ENCODE data around the gene PRG2. TPM values are rescaled to one million over a fixed set of nuclear protein-coding genes. Genes with fewer than 3 reads are reported as not detected.

PRG2 gene
- total and polyA plus RNA-seq, 7 experiments from 2014 or later = 0.44 to 1.7 (median 0.48) TPM; not detected in 4

GRCh38 chr11:57359396-57359795, 31.1 kb downstream of the PRG2 start:
- no peaks in the 10 kb centered on the region for H3K36me3 Mint-ChIP-seq
- peaks cover 0 to 2% (median 0%) of the 10 kb centered on the region in 11 donors for H3K9me3 Mint-ChIP-seq
- CTCF ChIA-PET = no interaction called here
- no peaks in the 10 kb centered on the region for H3K4me1 ChIP-seq (ENCODE audit: control insufficient read depth in 2 of 2, insufficient read depth in 2 of 2, low read length in 2 of 2)
- H3K36me3 ChIP-seq (ENCODE audit: control insufficient read depth in 2 of 3, insufficient read depth in 3 of 3, low read length in 3 of 3) = no peaks in the 10 kb centered on the region
- intact Hi-C loops (cut with micrococcal nuclease) = no loop called here
- DNase-seq = no peak
- H3K9me3 ChIP-seq (ENCODE audit: control insufficient read depth in 2 of 3, low read length in 3 of 3) = no peaks in the 10 kb centered on the region
- no peak for ATAC-seq
- peaks cover 0 to 6% (median 0%) of the 10 kb centered on the region in 7 donors for H3K4me1 Mint-ChIP-seq
- no peak overlapping the region for H3K4me3 Mint-ChIP-seq
- no peak overlapping the region for H3K4me3 ChIP-seq (ENCODE audit: low read length)
- POLR2A ChIA-PET = no interaction called here
- no peak overlapping the region for H3K27ac Mint-ChIP-seq
- peaks cover 5 to 20% (median 9%) of the 10 kb centered on the region in 5 donors for H3K27me3 Mint-ChIP-seq
- peaks cover 0 to 5% of the 10 kb centered on the region in 2 donors for H3K27me3 ChIP-seq (ENCODE audit: control insufficient read depth in 2 of 2, insufficient read depth in 2 of 2, low read length in 2 of 2)
- no peak overlapping the region for H3K27ac ChIP-seq (ENCODE audit: low read depth, low read length)

DNA sequence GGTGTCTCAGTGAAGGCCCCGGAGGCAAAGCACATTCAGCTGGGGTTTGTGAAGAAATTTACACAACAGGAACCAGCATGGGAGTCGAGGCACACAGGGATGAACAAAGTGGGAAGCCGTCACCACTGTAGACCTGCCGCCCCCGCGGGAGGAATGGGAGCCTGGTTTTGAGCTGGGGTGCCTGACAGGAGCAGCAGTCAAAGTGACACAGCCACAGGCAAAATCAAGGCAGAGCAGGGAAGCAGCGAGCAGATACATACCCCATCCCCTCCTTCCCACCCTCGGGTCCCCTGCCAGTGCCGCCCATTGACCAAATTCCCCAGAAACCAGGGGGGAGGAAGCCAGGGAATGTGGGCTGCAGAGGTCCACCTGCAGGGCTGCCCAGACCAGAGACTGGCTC, 31.5 kb downstream of the PRG2 start:
- ATAC-seq (no peak), DNase-seq (no peak)
- H3K27me3 ChIP-seq (ENCODE audit: control insufficient read depth in 2 of 2, insufficient read depth in 2 of 2, low read length in 2 of 2) = peaks cover 0 to 3% of the 10 kb centered on the region in 2 donors
- Mint-ChIP-seq H3K4me1 (peaks cover 0 to 6% (median 0%) of the 10 kb centered on the region in 7 donors), H3K27ac (no peak overlapping the region), H3K9me3 (peaks cover 0 to 2% (median 0%) of the 10 kb centered on the region in 11 donors), H3K36me3 (no peaks in the 10 kb centered on the region), H3K27me3 (peaks cover 8 to 23% (median 12%) of the 10 kb centered on the region in 5 donors), H3K4me3 (no peak overlapping the region)
- H3K4me1 ChIP-seq (ENCODE audit: control insufficient read depth in 2 of 2, insufficient read depth in 2 of 2, low read length in 2 of 2) = no peaks in the 10 kb centered on the region
- H3K4me3 ChIP-seq (ENCODE audit: low read length) = no peak overlapping the region
- H3K36me3 ChIP-seq (ENCODE audit: control insufficient read depth in 2 of 3, insufficient read depth in 3 of 3, low read length in 3 of 3) = no peaks in the 10 kb centered on the region
- intact Hi-C loops (cut with micrococcal nuclease) = no loop called here
- POLR2A ChIA-PET = no interaction called here
- CTCF ChIA-PET = no interaction called here
- no peaks in the 10 kb centered on the region for H3K9me3 ChIP-seq (ENCODE audit: control insufficient read depth in 2 of 3, low read length in 3 of 3)
- H3K27ac ChIP-seq (ENCODE audit: low read depth, low read length) = no peak overlapping the region

- POLR2A ChIA-PET = no interaction called here
- no peak overlapping the region for H3K4me3 Mint-ChIP-seq
- intact Hi-C loops (cut with micrococcal nuclease) = no loop called here
- peaks cover 0 to 2% (median 0%) of the 10 kb centered on the region in 11 donors for H3K9me3 Mint-ChIP-seq
- H3K4me1 Mint-ChIP-seq = peaks cover 0 to 6% (median 0%) of the 10 kb centered on the region in 7 donors
- Histone ChIP-seq H3K36me3 (ENCODE audit: control insufficient read depth in 2 of 3, insufficient read depth in 3 of 3, low read length in 3 of 3) (no peaks in the 10 kb centered on the region), H3K9me3 (ENCODE audit: control insufficient read depth in 2 of 3, low read length in 3 of 3) (no peaks in the 10 kb centered on the region), H3K27ac (ENCODE audit: low read depth, low read length) (no peak overlapping the region), H3K4me1 (ENCODE audit: control insufficient read depth in 2 of 2, insufficient read depth in 2 of 2, low read length in 2 of 2) (no peaks in the 10 kb centered on the region), H3K4me3 (ENCODE audit: low read length) (no peak overlapping the region), H3K27me3 (ENCODE audit: control insufficient read depth in 2 of 2, insufficient read depth in 2 of 2, low read length in 2 of 2) (no peaks in the 10 kb centered on the region)
- no peak for DNase-seq
- no peak for ATAC-seq
- no peak overlapping the region for H3K27ac Mint-ChIP-seq
- H3K27me3 Mint-ChIP-seq = peaks cover 8 to 25% (median 12%) of the 10 kb centered on the region in 5 donors
- CTCF ChIA-PET = interaction anchor here (1.2 kb wide), 1 partner anchor 13 kb away, joined by 4 read pairs; no protein-coding TSS in a partner anchor
- no peaks in the 10 kb centered on the region for H3K36me3 Mint-ChIP-seq
Measured at GRCh38 chr11:57358543-57358961, 31.9 kb downstream of the PRG2 start.

DNA sequence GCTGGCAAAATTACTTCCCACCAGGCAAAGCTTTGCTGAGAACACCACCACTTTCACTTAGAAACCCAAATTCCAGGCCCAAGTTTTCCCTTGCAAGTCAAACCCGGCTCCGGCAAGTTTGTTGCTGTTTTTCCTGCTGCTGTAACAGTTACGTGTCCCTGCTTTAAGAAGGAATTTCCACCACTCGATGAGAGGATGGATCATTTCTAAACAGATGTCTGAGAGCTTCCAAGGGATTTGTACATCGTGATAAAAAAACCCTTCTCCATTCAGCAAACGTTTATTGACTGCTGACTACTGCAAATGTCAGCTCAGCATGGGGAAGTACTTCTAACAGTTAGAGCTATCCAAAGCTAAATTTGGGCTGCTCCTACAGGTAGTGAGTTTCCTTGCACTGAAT, 32.6 kb downstream of the PRG2 start:
- DNase-seq (no peak), ATAC-seq (no peak)
- no peaks in the 10 kb centered on the region for H3K36me3 Mint-ChIP-seq
- H3K9me3 Mint-ChIP-seq = peaks cover 0 to 2% (median 0%) of the 10 kb centered on the region in 11 donors
- H3K4me1 Mint-ChIP-seq = peaks cover 0 to 6% (median 0%) of the 10 kb centered on the region in 7 donors
- H3K4me3 Mint-ChIP-seq = no peak overlapping the region
- POLR2A ChIA-PET = no interaction called here
- Histone ChIP-seq H3K4me1 (ENCODE audit: control insufficient read depth in 2 of 2, insufficient read depth in 2 of 2, low read length in 2 of 2) (no peaks in the 10 kb centered on the region), H3K4me3 (ENCODE audit: low read length) (no peak overlapping the region), H3K9me3 (ENCODE audit: control insufficient read depth in 2 of 3, low read length in 3 of 3) (no peaks in the 10 kb centered on the region), H3K27ac (ENCODE audit: low read depth, low read length) (no peak overlapping the region), H3K27me3 (ENCODE audit: control insufficient read depth in 2 of 2, insufficient read depth in 2 of 2, low read length in 2 of 2) (no peaks in the 10 kb centered on the region), H3K36me3 (ENCODE audit: control insufficient read depth in 2 of 3, insufficient read depth in 3 of 3, low read length in 3 of 3) (no peaks in the 10 kb centered on the region)
- peaks cover 8 to 29% (median 12%) of the 10 kb centered on the region in 5 donors for H3K27me3 Mint-ChIP-seq
- H3K27ac Mint-ChIP-seq = no peak overlapping the region
- CTCF ChIA-PET = interaction anchor here (0.6 to 1.2 kb wide), 2 partner anchors 12 to 291 kb away, joined by 4 read pairs; no protein-coding TSS in a partner anchor
- intact Hi-C loops (cut with micrococcal nuclease) = no loop called here

DNA sequence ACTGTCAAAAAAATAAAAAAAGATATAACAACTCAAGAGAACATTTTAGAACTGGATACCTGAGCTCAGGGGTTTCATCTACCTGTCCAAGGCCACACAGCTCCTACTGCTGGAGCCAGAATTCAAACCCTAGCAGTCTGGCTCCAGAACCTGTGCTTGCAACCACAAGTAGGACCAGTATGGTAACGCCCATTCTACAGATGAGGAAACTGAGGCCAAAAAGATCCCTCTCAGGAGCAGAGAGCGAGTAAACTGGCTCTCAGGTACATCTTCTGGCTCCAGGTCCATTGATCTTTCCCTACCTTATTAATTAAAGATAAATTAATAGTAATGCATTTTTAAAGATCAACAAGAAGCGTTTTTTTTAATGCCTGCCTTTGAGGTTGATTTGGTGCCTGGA, 33.1 kb downstream of the PRG2 start:
- peaks cover 8 to 34% (median 12%) of the 10 kb centered on the region in 5 donors for H3K27me3 Mint-ChIP-seq
- H3K36me3 ChIP-seq (ENCODE audit: control insufficient read depth in 2 of 3, insufficient read depth in 3 of 3, low read length in 3 of 3) = no peaks in the 10 kb centered on the region
- intact Hi-C loops (cut with micrococcal nuclease) = no loop called here
- CTCF ChIA-PET = interaction anchor here (0.6 to 1.2 kb wide), 2 partner anchors 12 to 292 kb away, joined by 4 read pairs; no protein-coding TSS in a partner anchor
- no peak overlapping the region for H3K27ac Mint-ChIP-seq
- no peak for DNase-seq
- no peaks in the 10 kb centered on the region for H3K27me3 ChIP-seq (ENCODE audit: control insufficient read depth in 2 of 2, insufficient read depth in 2 of 2, low read length in 2 of 2)
- H3K4me1 Mint-ChIP-seq = peaks cover 0 to 6% (median 0%) of the 10 kb centered on the region in 7 donors
- H3K4me3 Mint-ChIP-seq = no peak overlapping the region
- H3K4me1 ChIP-seq (ENCODE audit: control insufficient read depth in 2 of 2, insufficient read depth in 2 of 2, low read length in 2 of 2) = no peaks in the 10 kb centered on the region
- no peaks in the 10 kb centered on the region for H3K9me3 ChIP-seq (ENCODE audit: control insufficient read depth in 2 of 3, low read length in 3 of 3)
- POLR2A ChIA-PET = no interaction called here
- H3K27ac ChIP-seq (ENCODE audit: low read depth, low read length) = no peak overlapping the region
- H3K9me3 Mint-ChIP-seq = peaks cover 0 to 2% (median 0%) of the 10 kb centered on the region in 11 donors
- no peak for ATAC-seq
- no peaks in the 10 kb centered on the region for H3K36me3 Mint-ChIP-seq
- H3K4me3 ChIP-seq (ENCODE audit: low read length) = no peak overlapping the region

DNA sequence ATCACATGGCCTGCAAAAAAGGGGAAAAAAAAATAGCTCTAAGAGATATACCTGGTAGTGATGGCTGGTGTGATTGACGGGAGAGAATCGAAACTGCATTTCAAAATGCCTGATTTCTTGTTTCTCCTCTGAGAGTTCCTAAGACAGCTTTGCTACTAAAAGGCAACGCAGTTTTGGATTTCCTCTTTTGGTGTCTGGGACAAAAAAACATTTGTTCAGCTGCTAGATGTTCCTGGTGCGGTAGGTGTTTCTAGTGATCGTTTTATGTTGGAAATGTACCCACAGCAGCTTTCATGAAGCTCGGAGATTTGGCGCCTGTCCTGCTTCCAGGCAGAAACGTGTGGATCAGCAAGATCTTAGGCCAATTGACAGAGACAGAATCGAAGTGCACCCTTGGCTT, 34.2 kb downstream of the PRG2 start:
- ChIA-PET POLR2A (no interaction called here), CTCF (no interaction called here)
- no peaks in the 10 kb centered on the region for H3K9me3 ChIP-seq (ENCODE audit: control insufficient read depth in 2 of 3, low read length in 3 of 3)
- H3K27ac ChIP-seq (ENCODE audit: low read depth, low read length) = no peak overlapping the region
- H3K36me3 Mint-ChIP-seq = peaks cover 0 to 3% (median 0%) of the 10 kb centered on the region in 5 donors
- H3K27ac Mint-ChIP-seq = no peak overlapping the region
- no peaks in the 10 kb centered on the region for H3K36me3 ChIP-seq (ENCODE audit: control insufficient read depth in 2 of 3, insufficient read depth in 3 of 3, low read length in 3 of 3)
- H3K4me1 ChIP-seq (ENCODE audit: control insufficient read depth in 2 of 2, insufficient read depth in 2 of 2, low read length in 2 of 2) = no peaks in the 10 kb centered on the region
- H3K27me3 ChIP-seq (ENCODE audit: control insufficient read depth in 2 of 2, insufficient read depth in 2 of 2, low read length in 2 of 2) = no peaks in the 10 kb centered on the region
- intact Hi-C loops (cut with micrococcal nuclease) = no loop called here
- no peak overlapping the region for H3K4me3 Mint-ChIP-seq
- peaks cover 0 to 6% (median 0%) of the 10 kb centered on the region in 7 donors for H3K4me1 Mint-ChIP-seq
- DNase-seq (no peak), ATAC-seq (no peak)
- peaks cover 0 to 5% (median 0%) of the 10 kb centered on the region in 11 donors for H3K9me3 Mint-ChIP-seq
- peaks cover 7 to 35% (median 11%) of the 10 kb centered on the region in 5 donors for H3K27me3 Mint-ChIP-seq
- no peak overlapping the region for H3K4me3 ChIP-seq (ENCODE audit: low read length)

- ATAC-seq (peak; percentile 69), DNase-seq (no peak)
- Histone ChIP-seq H3K27me3 (ENCODE audit: control insufficient read depth in 2 of 2, insufficient read depth in 2 of 2, low read length in 2 of 2) (no peaks in the 10 kb centered on the region), H3K4me3 (ENCODE audit: low read length) (no peak overlapping the region), H3K9me3 (ENCODE audit: control insufficient read depth in 2 of 3, low read length in 3 of 3) (no peaks in the 10 kb centered on the region), H3K4me1 (ENCODE audit: control insufficient read depth in 2 of 2, insufficient read depth in 2 of 2, low read length in 2 of 2) (no peaks in the 10 kb centered on the region), H3K27ac (ENCODE audit: low read depth, low read length) (no peak overlapping the region), H3K36me3 (ENCODE audit: control insufficient read depth in 2 of 3, insufficient read depth in 3 of 3, low read length in 3 of 3) (no peaks in the 10 kb centered on the region)
- intact Hi-C loops (cut with micrococcal nuclease) = no loop called here
- Mint-ChIP-seq H3K36me3 (peaks cover 0 to 3% (median 0%) of the 10 kb centered on the region in 5 donors), H3K27ac (no peak overlapping the region), H3K4me1 (peaks cover 0 to 9% (median 0%) of the 10 kb centered on the region in 7 donors), H3K27me3 (peaks cover 7 to 35% (median 11%) of the 10 kb centered on the region in 5 donors), H3K9me3 (peaks cover 0 to 5% (median 0%) of the 10 kb centered on the region in 11 donors), H3K4me3 (no peak overlapping the region)
- POLR2A ChIA-PET = no interaction called here
- CTCF ChIA-PET = no interaction called here
Measured at GRCh38 chr11:57354699-57355098, 35.8 kb downstream of the PRG2 start.

All from naive thymus-derived CD4-positive, alpha-beta T cell (primary cell).